GM21360 (cell line): ENCODE measurements around the gene SSBP3.

Experiments used
- ATAC-seq: cut with Tn5 transposase; IDR thresholded peaks from one replicate; pipeline ENCODE4 v1.9.1; 2021; ENCODE audit warnings: mild to moderate bottlenecking, moderate library complexity; ENCODE audit not compliant: unreplicated experiment

SSBP3 gene

GRCh38 chr1:54410359-54410758 lies 4.2 kb upstream of the SSBP3 start:
- ATAC-seq = no peak

- peak; percentile 36 for ATAC-seq
Observed at GRCh38 chr1:54409156-54410142, 3.3 kb upstream of the SSBP3 start.

GRCh38 chr1:54408147-54409066 lies 2.2 kb upstream of the SSBP3 start:
- ATAC-seq = no peak

- no peak for ATAC-seq
Observed at GRCh38 chr1:54407404-54408146, 1.4 kb upstream of the SSBP3 start.

- ATAC-seq = no peak
Observed at GRCh38 chr1:54407154-54407403, 885 bp upstream of the SSBP3 start.

- ATAC-seq = peak; percentile 1
Observed at GRCh38 chr1:54405898-54406293, 298 bp downstream of the SSBP3 start.

- ATAC-seq = no peak
Observed at GRCh38 chr1:54404939-54405897, 976 bp downstream of the SSBP3 start.

GRCh38 chr1:54404263-54404662 lies 1.9 kb downstream of the SSBP3 start:
- ATAC-seq = no peak

- ATAC-seq = no peak
Observed at GRCh38 chr1:54403808-54404261, 2.4 kb downstream of the SSBP3 start.

- no peak for ATAC-seq
Observed at GRCh38 chr1:54403405-54403804, 2.8 kb downstream of the SSBP3 start.

- ATAC-seq = no peak
Observed at GRCh38 chr1:54402896-54403295, 3.3 kb downstream of the SSBP3 start.

GRCh38 chr1:54401799-54402198 lies 4.4 kb downstream of the SSBP3 start:
- no peak for ATAC-seq

- ATAC-seq = no peak
Observed at GRCh38 chr1:54400329-54400728, 5.9 kb downstream of the SSBP3 start.

GRCh38 chr1:54399765-54400164 lies 6.4 kb downstream of the SSBP3 start:
- no peak for ATAC-seq

- no peak for ATAC-seq
Observed at GRCh38 chr1:54398963-54399528, 7.1 kb downstream of the SSBP3 start.

- no peak for ATAC-seq
Observed at GRCh38 chr1:54397980-54398379, 8.2 kb downstream of the SSBP3 start.

GRCh38 chr1:54397090-54397591 lies 9.1 kb downstream of the SSBP3 start:
- no peak for ATAC-seq

- no peak for ATAC-seq
Observed at GRCh38 chr1:54396261-54396933, 9.8 kb downstream of the SSBP3 start.
